GM19351 (cell line): ENCODE data around the gene LAMTOR5.
"Not testable (repeated sequence)": the region's sequence is repeated elsewhere in the genome, so short reads cannot be mapped to it uniquely, and the experiment has no call there.

Experiments used
- ATAC-seq: cut with Tn5 transposase; IDR thresholded peaks from one replicate; pipeline ENCODE4 v1.9.1; 2021; ENCODE audit warnings: mild to moderate bottlenecking, moderate library complexity; ENCODE audit not compliant: unreplicated experiment

Gene LAMTOR5

GRCh38 chr1:110428946-110429345 lies 21.5 kb upstream of the LAMTOR5 start:
- no peak for ATAC-seq

- no peak for ATAC-seq
Measured at GRCh38 chr1:110426854-110427253, 19.4 kb upstream of the LAMTOR5 start.

DNA sequence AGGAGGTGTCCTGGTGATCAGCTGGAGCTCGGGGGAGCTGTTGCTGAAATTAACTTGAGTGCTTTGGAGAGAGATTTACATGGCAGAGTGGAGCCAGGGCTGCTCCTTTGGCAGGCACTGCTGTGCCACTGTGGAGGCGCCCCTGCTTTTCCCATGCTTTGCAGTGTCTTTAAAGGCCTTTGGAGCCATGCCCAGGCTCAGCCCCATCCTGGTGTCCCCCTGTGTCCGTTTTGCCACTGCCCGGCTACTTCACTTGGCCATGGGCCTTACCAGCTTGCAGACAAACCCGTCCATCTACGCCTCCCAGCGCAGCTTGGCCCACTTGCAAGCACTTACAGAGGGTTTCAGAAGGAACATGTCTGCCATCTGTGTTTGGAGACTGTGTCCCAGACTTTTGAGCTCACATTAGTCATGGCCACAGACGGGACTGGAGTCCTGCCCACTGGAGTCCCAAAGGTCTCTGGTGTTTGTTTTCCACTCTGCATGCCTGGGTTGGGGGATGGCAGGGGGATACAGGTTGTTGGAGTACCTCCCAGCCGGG lies 18.2 kb upstream of the LAMTOR5 start:
- ATAC-seq = no peak

GRCh38 chr1:110424699-110425611 lies 17.5 kb upstream of the LAMTOR5 start:
- ATAC-seq = no peak

DNA sequence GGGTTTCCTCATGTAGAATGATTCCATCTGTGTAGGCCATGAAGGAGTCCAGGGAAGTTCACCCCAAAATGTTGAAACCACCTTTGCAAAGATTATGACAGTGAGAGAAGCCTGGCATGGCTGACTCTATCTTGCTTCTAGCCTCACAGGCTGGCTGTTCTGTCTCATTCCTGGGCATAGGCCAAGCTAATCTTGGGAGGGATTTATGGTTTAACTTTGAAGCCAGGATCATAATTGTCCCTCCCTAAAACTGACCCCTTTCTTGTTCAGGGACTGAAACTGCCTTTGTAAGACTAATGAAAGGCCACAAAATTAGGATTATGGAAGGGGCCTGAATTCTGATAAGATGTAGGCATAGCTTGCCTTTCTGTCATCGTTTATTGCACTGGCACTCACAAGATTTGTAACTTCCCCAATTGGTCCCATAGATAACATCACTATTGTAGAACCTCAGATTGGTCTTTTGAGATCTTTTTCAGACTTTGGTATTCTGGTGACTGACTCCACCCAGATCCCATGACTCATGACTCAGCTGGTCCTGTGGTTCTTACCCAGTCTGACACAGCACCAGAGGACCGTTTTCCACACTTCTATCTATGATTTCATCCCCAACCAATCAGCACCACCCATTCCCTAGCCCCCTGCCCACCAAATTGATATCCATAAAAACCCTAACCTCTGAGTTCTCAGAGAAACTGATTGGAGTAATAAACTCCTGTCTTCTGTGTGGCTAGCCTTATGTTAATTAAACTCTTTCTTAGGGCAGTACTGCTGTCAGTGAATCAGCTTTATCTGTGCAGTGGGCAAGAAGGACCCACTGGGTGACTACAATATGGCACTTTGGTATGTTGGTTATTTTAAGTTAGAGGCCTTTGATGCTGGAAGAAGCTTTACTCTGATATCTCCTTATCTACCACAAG lies 13.6 kb upstream of the LAMTOR5 start:
- ATAC-seq = no peak

- no peak for ATAC-seq
Measured at GRCh38 chr1:110420023-110420662, 12.6 kb upstream of the LAMTOR5 start.

- no peak for ATAC-seq
Measured at GRCh38 chr1:110418729-110419128, 11.2 kb upstream of the LAMTOR5 start.

- not testable (repeated sequence) for ATAC-seq
Measured at GRCh38 chr1:110413045-110413444, 5.6 kb upstream of the LAMTOR5 start.

- ATAC-seq = no peak
Measured at GRCh38 chr1:110412576-110412975, 5.1 kb upstream of the LAMTOR5 start.

- no peak for ATAC-seq
Measured at GRCh38 chr1:110411173-110411735, 3.8 kb upstream of the LAMTOR5 start.

DNA sequence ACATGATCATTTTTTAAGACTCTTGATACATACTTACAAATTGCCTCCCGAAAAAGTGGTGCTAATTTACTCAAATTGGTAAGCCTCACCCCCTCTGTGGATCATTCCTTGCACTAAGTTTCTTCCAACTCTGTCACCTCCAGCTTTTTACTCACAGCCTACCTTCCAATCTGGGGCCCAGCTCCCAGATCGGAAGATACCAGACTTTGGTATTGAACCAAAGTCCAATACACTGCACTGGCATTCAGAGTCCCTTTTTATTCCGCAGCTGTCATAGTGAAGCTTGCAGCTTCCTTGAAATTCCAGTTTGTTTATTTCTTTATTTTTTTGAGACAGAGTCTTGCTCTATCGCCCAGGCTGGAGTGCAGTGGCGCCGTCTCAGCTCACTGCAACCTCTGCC lies 1.8 kb upstream of the LAMTOR5 start:
- no peak for ATAC-seq

- ATAC-seq = no peak
Measured at GRCh38 chr1:110408488-110408887, 994 bp upstream of the LAMTOR5 start.

DNA sequence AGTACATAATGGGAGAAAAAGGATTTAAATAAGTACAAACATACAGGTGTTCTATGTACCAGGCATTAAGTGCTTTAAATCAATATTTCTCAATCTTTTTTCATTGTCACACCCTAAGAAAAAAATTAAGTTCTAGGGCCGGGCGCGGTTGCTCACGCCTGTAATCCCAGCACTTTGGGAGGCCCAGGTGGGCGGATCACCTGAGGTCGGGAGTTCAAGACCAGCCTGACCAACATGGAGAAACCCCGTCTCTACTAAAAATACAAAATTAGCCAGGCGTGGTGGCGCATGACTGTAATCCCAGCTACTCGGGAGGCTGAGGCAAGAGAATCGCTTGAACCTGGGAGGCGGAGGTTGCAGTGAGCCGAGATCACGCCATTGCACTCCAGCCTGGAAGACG lies 1.1 kb downstream of the LAMTOR5 start:
- ATAC-seq = not testable (repeated sequence)

- no peak for ATAC-seq
Measured at GRCh38 chr1:110404401-110404800, 3.1 kb downstream of the LAMTOR5 start.

GRCh38 chr1:110403805-110404204 lies 3.7 kb downstream of the LAMTOR5 start:
- no peak for ATAC-seq

GRCh38 chr1:110396259-110396958 lies 11.1 kb downstream of the LAMTOR5 start:
- not testable (repeated sequence) for ATAC-seq

DNA sequence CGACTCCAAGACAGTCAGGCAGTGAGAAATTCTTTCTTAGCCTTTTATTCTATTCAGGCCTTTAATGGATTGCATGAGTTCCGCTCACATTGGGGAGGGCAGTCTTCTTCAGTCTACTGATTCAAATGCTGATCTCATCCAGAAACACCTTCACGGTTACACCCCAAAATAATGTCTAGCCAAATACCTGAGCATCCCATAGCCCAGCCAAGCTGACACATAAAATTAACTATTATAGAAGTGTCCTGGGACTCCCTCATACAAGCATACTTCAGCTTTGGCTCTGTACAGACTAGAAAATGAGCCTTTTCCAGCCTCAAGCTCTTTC lies 13.0 kb downstream of the LAMTOR5 start:
- ATAC-seq = no peak

GRCh38 chr1:110393691-110394492 lies 13.6 kb downstream of the LAMTOR5 start:
- ATAC-seq = no peak

DNA sequence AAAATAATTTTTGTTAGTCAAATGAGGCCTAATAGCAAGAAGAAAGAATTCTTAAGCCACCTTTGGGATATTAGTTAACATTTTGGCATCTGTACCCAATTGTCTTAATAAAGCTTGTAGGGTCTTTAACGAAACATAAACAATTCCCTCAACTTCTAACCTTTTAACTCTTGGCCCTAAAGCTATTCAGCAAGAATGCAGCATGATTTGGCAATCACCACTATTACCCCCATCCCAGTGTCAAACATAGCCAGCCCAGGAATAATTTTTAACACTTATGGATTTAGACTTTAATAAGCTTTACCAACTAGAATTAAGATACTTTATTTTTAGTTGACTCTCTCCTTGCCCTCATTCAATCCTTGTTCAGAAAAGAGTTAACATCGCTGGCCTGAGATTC lies 14.2 kb downstream of the LAMTOR5 start:
- ATAC-seq = no peak
